Measurements from ENCODE around the gene HMGB3.
A peak's percentile ranks its signal among the peaks of the same experiment; 100 is the strongest.
"Not testable (repeated sequence)": the region's sequence is repeated elsewhere in the genome, so short reads cannot be mapped to it uniquely, and the experiment has no call there.

Gene HMGB3

GRCh38 chrX:150982788-150983520 is at the start of gene HMGB3:
Gene HMGB3 (plus strand): TSS chrX:150983335. CDS start chrX:150985600, 2,265 bp downstream.
- peak; percentile 52 to 72 for DNase-seq (ENCODE audit: low read depth in 2 of 2)

- DNase-seq (ENCODE audit: low read depth in 2 of 2): no peak
Measured at GRCh38 chrX:150933945-150934350, 49.2 kb upstream of the HMGB3 start.

GRCh38 chrX:150934453-150934852 is 48.7 kb upstream of the HMGB3 start:
- DNase-seq (ENCODE audit: low read depth in 2 of 2): no peak

- DNase-seq (ENCODE audit: low read depth in 2 of 2): no peak
Measured at GRCh38 chrX:150935467-150935866, 47.7 kb upstream of the HMGB3 start.

GRCh38 chrX:150936556-150936955 is 46.6 kb upstream of the HMGB3 start:
- DNase-seq (ENCODE audit: low read depth in 2 of 2): no peak

- no peak for DNase-seq (ENCODE audit: low read depth in 2 of 2)
Measured at GRCh38 chrX:150940844-150941495, 42.2 kb upstream of the HMGB3 start.

GRCh38 chrX:150941580-150941979 is 41.6 kb upstream of the HMGB3 start:
- DNase-seq (ENCODE audit: low read depth in 2 of 2): no peak

- DNase-seq (ENCODE audit: low read depth in 2 of 2): no peak
Measured at GRCh38 chrX:150942942-150943594, 40.1 kb upstream of the HMGB3 start.

GRCh38 chrX:150944233-150944632 is 38.9 kb upstream of the HMGB3 start:
- no peak for DNase-seq (ENCODE audit: low read depth in 2 of 2)

GRCh38 chrX:150954951-150955350 is 28.2 kb upstream of the HMGB3 start:
- no peak for DNase-seq (ENCODE audit: low read depth in 2 of 2)

GRCh38 chrX:150955590-150955989 is 27.5 kb upstream of the HMGB3 start:
- DNase-seq (ENCODE audit: low read depth in 2 of 2): no peak

GRCh38 chrX:150958177-150958576 is 25.0 kb upstream of the HMGB3 start:
- DNase-seq (ENCODE audit: low read depth in 2 of 2): no peak

GRCh38 chrX:150959557-150959956 is 23.6 kb upstream of the HMGB3 start:
- no peak for DNase-seq (ENCODE audit: low read depth in 2 of 2)

- DNase-seq (ENCODE audit: low read depth in 2 of 2): no peak
Measured at GRCh38 chrX:150961631-150962030, 21.5 kb upstream of the HMGB3 start.

GRCh38 chrX:150964416-150964815 is 18.7 kb upstream of the HMGB3 start:
- DNase-seq (ENCODE audit: low read depth in 2 of 2): not testable (repeated sequence)

- no peak for DNase-seq (ENCODE audit: low read depth in 2 of 2)
Measured at GRCh38 chrX:150966235-150966634, 16.9 kb upstream of the HMGB3 start.

- no peak for DNase-seq (ENCODE audit: low read depth in 2 of 2)
Measured at GRCh38 chrX:150966742-150967141, 16.4 kb upstream of the HMGB3 start.

- DNase-seq (ENCODE audit: low read depth in 2 of 2): no peak
Measured at GRCh38 chrX:150967786-150968185, 15.3 kb upstream of the HMGB3 start.

GRCh38 chrX:150968862-150969720 is 14.0 kb upstream of the HMGB3 start:
- no peak for DNase-seq (ENCODE audit: low read depth in 2 of 2)

- DNase-seq (ENCODE audit: low read depth in 2 of 2): no peak
Measured at GRCh38 chrX:150972450-150972849, 10.7 kb upstream of the HMGB3 start.

- DNase-seq (ENCODE audit: low read depth in 2 of 2): no peak
Measured at GRCh38 chrX:150975655-150976390, 7.3 kb upstream of the HMGB3 start.

Measured in activated CD4-positive, alpha-beta T cell treated with anti-CD3 and anti-CD28 coated beads for 24 hours (primary cell).